HG03045 (cell line): ENCODE measurements around the gene CBLC.
"Not testable (repeated sequence)": the region's sequence is repeated elsewhere in the genome, so short reads cannot be mapped to it uniquely, and the experiment has no call there.

Source experiments
- ATAC-seq: cut with Tn5 transposase; IDR thresholded peaks from one replicate; pipeline ENCODE4 v1.9.1; 2021; ENCODE audit warnings: mild to moderate bottlenecking, moderate library complexity; ENCODE audit not compliant: unreplicated experiment

The CBLC gene

GRCh38 chr19:44817725-44818465 lies 40.2 kb downstream of the CBLC start:
- no peak for ATAC-seq

DNA sequence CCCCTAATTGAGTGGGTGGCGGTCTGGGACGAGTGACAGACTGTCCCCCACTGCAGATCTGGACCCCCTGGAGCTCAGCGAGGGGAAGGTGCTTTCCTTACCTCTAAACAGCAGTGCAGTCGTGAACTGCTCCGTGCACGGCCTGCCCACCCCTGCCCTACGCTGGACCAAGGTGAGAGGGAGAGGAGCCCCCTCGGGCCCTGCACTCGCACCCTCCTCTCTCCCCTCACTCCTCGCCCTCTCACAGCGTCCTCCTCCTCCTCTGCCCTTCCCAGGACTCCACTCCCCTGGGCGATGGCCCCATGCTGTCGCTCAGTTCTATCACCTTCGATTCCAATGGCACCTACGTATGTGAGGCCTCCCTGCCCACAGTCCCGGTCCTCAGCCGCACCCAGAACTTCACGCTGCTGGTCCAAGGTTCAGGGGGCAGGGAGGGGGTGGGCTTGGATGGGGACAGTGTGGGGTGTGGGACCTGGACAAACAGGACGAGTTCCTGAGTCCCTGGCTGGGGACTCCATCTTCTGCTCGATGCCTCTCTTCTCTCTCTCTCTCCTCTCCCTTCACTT lies 40.9 kb downstream of the CBLC start:
- no peak for ATAC-seq

- ATAC-seq, result no peak
These were observed 41.6 kb downstream of the CBLC start for GRCh38 chr19:44819246-44819832.

- no peak for ATAC-seq
These were observed 43.2 kb downstream of the CBLC start for GRCh38 chr19:44820648-44821609.

- no peak for ATAC-seq
These were observed 44.5 kb downstream of the CBLC start for GRCh38 chr19:44822177-44822576.

GRCh38 chr19:44822670-44823372 lies 45.1 kb downstream of the CBLC start:
- no peak for ATAC-seq

DNA sequence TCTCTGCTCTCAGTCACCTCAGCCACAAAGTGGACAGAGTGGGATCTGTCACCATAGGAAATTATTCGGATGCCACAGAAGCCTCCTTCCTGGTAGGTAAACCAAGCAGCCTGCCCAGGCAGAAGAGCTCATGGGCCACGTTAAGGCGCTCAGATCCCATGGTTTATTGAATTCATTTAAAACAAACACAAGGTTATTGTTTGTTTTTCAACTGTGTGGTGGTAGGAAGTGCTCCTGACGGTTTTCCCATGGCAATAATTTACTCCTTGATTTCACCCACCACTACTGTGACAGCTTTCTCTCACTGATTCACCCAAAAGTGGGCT lies 45.6 kb downstream of the CBLC start:
- no peak for ATAC-seq

DNA sequence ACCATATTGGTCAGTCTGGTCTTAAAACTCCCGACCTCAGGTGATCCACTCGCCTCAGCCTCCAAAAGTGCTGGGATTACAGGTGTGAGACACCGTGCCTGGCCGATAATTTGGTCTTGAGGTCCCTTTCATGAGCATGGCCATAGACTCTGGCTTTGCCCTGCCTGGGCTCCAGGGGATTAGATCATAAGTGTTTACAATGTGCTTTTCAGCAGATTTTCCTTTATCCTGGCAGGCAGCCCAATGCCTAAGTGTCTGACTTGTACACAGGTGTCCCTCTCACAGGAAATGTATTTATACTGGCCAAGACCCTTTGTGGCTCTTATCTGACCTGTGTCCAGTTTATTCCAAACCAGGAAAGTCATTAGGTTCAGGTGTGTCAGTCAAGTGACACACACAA lies 47.1 kb downstream of the CBLC start:
- ATAC-seq, result no peak

DNA sequence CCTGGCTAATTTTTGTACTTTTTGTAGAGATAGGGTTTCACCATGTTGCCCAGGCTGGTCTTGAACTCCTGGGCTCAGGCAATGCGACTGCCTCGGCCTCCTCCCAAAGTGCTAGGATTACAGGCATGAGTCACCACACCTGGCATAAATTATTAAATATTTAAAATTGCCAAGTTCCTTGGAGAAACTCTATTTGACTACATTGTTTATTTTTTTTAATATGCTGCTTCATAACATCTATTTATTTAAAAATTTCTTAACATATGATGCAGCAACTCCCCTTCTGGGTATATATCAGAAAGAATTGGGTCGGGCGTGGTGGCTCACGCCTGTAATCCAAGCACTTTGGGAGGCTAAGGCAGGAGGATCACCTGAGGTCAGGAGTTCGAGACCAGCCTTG lies 55.2 kb downstream of the CBLC start:
- not testable (repeated sequence) for ATAC-seq

GRCh38 chr19:44834399-44834798 lies 56.7 kb downstream of the CBLC start:
- not testable (repeated sequence) for ATAC-seq

- no peak for ATAC-seq
These were observed 61.6 kb downstream of the CBLC start for GRCh38 chr19:44839276-44839675.

GRCh38 chr19:44840811-44841210 lies 63.1 kb downstream of the CBLC start:
- ATAC-seq, result no peak

DNA sequence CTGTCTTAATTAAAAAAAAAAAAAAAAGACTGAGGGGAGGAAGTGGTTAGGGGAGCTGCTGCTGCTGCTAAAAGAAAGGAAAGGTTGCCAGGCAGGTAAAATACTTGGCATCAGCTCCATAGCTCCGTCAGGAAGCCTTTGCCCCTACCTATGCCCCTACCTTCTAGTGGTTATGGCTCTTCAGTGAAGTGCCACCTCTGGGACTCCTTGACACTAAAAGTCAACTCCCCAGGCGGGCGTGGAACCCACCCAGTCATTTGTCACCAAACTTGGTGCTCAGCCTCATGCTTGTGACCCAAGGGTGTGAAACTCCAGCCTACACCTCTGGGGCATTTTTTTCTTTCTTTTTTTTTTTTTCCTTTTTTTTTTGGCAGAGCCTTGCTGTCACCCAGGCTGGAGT lies 63.5 kb downstream of the CBLC start:
- ATAC-seq, result no peak

- ATAC-seq, result no peak
These were observed 67.6 kb downstream of the CBLC start for GRCh38 chr19:44845286-44845611.

DNA sequence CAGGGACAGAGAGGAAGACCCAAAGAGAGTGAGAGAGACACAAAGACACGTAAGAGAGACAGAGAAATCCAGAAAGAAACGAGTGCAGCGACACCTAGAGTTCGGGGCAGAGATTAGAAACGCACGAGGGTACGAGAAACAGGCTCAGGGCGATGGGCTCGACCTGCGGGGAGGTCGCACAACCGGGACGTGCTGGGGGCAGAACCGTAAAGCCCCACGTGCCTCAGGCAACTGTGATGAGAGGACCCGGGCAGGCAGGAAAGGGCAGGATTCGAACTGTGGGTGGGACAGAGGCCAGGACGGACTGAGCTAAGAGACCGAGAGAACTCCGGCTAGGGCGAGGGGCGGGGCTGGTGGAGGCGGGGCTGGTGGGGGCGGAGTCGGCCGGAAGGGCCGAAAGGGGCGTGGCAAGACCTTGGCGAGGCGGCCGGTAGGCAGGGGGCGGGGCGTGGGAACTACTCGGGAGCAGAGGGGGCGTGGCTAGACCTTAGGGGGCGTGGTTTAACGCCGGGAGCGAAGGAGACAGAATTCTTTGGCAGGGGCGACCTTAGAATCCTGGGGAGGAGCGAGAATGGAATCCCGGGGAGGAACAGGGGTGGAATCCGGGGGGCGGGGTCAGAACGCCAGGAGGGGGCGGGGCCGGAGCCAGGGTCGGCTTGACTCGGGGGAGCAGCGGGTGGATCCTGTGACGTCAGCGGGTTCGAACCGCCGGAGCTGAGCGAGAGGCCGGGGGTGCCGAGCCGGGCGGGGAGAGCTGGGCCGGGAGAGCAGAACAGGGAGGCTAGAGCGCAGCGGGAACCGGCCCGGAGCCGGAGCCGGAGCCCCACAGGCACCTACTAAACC lies 68.1 kb downstream of the CBLC start, which contains the start of gene NECTIN2:
TSS of gene NECTIN2 (plus strand) at position 686 of the 843 bp plus-strand sequence. CDS start 229 bp downstream, outside the sequence.
- no peak for ATAC-seq

DNA sequence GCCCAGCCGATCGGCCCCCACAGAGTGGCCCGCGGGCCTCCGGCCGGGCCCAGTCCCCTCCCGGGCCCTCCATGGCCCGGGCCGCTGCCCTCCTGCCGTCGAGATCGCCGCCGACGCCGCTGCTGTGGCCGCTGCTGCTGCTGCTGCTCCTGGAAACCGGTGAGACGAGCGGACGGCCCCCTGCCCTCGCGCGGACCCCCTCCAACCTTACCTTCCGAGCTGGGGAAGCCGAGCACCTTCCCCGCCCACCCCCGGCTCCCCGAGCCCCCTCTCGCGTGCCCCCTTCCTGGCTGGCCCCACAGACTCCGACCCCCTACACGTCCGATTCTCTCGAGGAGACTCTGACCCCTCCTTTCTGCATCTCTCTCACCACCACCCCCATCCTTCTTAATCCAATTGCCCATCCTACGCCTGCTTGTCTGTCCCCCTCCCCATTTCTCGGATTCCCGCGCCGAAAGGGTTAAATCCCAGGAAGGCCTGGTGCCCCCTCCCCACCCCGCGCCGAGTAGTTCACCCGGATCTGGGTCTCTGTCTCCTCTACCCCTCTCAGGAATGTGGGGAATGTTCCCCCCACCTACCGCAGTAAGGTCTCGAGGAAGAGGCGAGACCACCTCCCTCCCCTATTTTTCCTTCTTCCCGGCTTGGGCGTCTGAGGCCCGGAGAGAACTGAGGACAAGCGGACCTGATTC lies 68.9 kb downstream of the CBLC start:
- no peak for ATAC-seq

GRCh38 chr19:44847144-44848035 lies 69.7 kb downstream of the CBLC start:
- no peak for ATAC-seq
